GM19099 (cell line): Measurements from ENCODE around the gene N4BP2L1.

ENCODE experiments used
- POLR2A ChIP-seq: IDR thresholded peaks from 3 replicates; pipeline ENCODE4 v1.6.1; 2011; ENCODE audit warnings: low read depth; ENCODE audit not compliant: insufficient read length; ENCODE audit errors: extremely low read depth

N4BP2L1 gene

GRCh38 chr13:32427852-32428580 is at the start of gene N4BP2L1:
Gene N4BP2L1, minus strand, starts transcription at chr13:32428130. Its CDS starts 48 bp downstream, at chr13:32428082.
- peak; percentile 93 for TF ChIP-seq POLR2A

- no peak for TF ChIP-seq POLR2A
Measured at GRCh38 chr13:32476892-32477291, 49.0 kb upstream of the N4BP2L1 start.

- no peak for TF ChIP-seq POLR2A
Measured at GRCh38 chr13:32476021-32476731, 48.2 kb upstream of the N4BP2L1 start.

GRCh38 chr13:32474999-32475792 is 47.3 kb upstream of the N4BP2L1 start:
- no peak for TF ChIP-seq POLR2A

GRCh38 chr13:32473650-32474049 is 45.7 kb upstream of the N4BP2L1 start:
- no peak for TF ChIP-seq POLR2A

- no peak for TF ChIP-seq POLR2A
Measured at GRCh38 chr13:32472194-32472621, 44.3 kb upstream of the N4BP2L1 start.

- TF ChIP-seq POLR2A: no peak
Measured at GRCh38 chr13:32471187-32471922, 43.4 kb upstream of the N4BP2L1 start.

- TF ChIP-seq POLR2A: no peak
Measured at GRCh38 chr13:32468502-32469142, 40.7 kb upstream of the N4BP2L1 start.

GRCh38 chr13:32456591-32456990 is 28.7 kb upstream of the N4BP2L1 start:
- TF ChIP-seq POLR2A: no peak

GRCh38 chr13:32455594-32455903 is 27.6 kb upstream of the N4BP2L1 start:
- no peak for TF ChIP-seq POLR2A

GRCh38 chr13:32454886-32455593 is 27.1 kb upstream of the N4BP2L1 start:
- no peak for TF ChIP-seq POLR2A

GRCh38 chr13:32453981-32454380 is 26.1 kb upstream of the N4BP2L1 start:
- no peak for TF ChIP-seq POLR2A

GRCh38 chr13:32448972-32449371 is 21.0 kb upstream of the N4BP2L1 start:
- TF ChIP-seq POLR2A: no peak
